Measurements from ENCODE around the gene FARS2. TPM values are rescaled to one million over a fixed set of nuclear protein-coding genes. Genes with fewer than 3 reads are reported as not detected.

Gene FARS2
- total RNA-seq, 1 experiment from 2014 or later = 15.0 TPM

DNA sequence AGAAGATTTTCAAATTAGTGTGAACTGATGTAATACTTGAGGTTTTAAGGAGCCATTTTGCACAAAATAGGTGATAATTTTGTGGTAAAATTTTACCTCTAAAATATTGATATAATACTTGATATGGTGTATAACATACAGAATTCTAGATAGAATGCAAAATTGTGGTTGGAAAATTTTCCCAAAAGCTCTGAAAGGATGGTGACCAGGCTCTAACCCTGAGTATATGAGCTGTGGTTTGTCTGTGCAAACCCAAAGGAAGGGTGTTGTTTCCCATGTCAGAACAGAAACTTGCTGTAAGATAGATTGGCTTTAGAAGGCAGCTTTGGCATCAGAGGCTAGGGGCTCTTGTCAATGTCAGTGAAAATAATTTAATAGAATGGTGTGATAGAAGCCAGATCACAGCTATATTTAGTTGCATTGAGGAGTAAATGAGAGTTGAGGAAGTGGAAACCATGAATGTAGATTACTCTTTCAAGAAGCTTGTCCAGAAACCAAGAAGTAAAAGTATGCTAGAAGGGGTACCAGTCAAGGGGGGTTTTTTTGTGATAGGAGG is 257.7 kb downstream of the FARS2 start:
- TF ChIP-seq SOX15 (CRISPR knock-in tag; IDR thresholded peaks at IDR 0.05) = no peak
- Mint-ChIP-seq H3K27me3 (ENCODE audit: low read depth) (no peaks in the 10 kb centered on the region), H3K4me3 (no peak overlapping the region), H3K27ac (no peak overlapping the region), H3K9me3 (no peaks in the 10 kb centered on the region), H3K36me3 (no peaks in the 10 kb centered on the region), H3K4me1 (no peaks in the 10 kb centered on the region)
- ChIA-PET CTCF (interaction anchor here (1.9 kb wide), 1 partner anchor 48 kb away, joined by 9 read pairs; no protein-coding TSS in a partner anchor), POLR2A (no interaction called here)
- ATAC-seq (no peak), DNase-seq (ENCODE audit: low spot score) (no peak)

DNA sequence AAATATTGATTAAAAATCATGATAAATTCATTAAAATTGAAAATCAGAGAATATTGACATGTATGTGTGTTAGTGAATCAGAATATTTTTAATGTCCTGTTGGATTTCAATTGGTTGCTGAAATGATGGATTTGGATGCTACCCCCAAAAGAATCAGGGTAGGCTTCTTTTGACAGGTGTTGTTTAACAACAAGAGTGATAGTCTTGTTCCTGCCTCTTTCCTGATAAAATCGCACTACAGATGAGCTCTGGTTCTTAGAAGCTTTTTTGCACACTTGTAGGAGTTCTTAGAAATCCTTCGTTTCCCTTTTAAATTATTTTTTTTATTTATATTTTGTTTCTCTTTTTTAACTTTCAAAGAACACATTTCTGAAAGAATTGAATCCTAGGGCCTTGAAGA is 259.5 kb downstream of the FARS2 start:
- H3K4me3 Mint-ChIP-seq = no peak overlapping the region
- POLR2A ChIA-PET = no interaction called here
- H3K9me3 Mint-ChIP-seq = no peaks in the 10 kb centered on the region
- no peaks in the 10 kb centered on the region for H3K36me3 Mint-ChIP-seq
- no peaks in the 10 kb centered on the region for H3K27me3 Mint-ChIP-seq (ENCODE audit: low read depth)
- TF ChIP-seq ZNF396 (CRISPR knock-in tag; IDR thresholded peaks at IDR 0.05; ENCODE audit: borderline replicate concordance) (no peak), IRF2 (CRISPR knock-in tag; IDR thresholded peaks at IDR 0.05; ENCODE audit: borderline replicate concordance, low read depth) (no peak), USF2 (CRISPR knock-in tag; IDR thresholded peaks at IDR 0.05) (no peak), TP53 (CRISPR knock-in tag; IDR thresholded peaks at IDR 0.05) (no peak), ELF4 (CRISPR knock-in tag; IDR thresholded peaks at IDR 0.05; ENCODE audit: low read depth) (no peak), KAT7 (CRISPR knock-in tag; IDR thresholded peaks at IDR 0.05; ENCODE audit: borderline replicate concordance) (no peak), FOXK1 (CRISPR knock-in tag; IDR thresholded peaks at IDR 0.05) (no peak), ZNF263 (CRISPR knock-in tag; IDR thresholded peaks at IDR 0.05; ENCODE audit: low read depth) (no peak), CREB1 (CRISPR knock-in tag; IDR thresholded peaks at IDR 0.05) (no peak), NR1H2 (CRISPR knock-in tag; IDR thresholded peaks at IDR 0.05) (no peak), ESRRA (CRISPR knock-in tag; IDR thresholded peaks at IDR 0.05; ENCODE audit: borderline replicate concordance) (no peak)
- TF ChIP-seq, protein P1, sequence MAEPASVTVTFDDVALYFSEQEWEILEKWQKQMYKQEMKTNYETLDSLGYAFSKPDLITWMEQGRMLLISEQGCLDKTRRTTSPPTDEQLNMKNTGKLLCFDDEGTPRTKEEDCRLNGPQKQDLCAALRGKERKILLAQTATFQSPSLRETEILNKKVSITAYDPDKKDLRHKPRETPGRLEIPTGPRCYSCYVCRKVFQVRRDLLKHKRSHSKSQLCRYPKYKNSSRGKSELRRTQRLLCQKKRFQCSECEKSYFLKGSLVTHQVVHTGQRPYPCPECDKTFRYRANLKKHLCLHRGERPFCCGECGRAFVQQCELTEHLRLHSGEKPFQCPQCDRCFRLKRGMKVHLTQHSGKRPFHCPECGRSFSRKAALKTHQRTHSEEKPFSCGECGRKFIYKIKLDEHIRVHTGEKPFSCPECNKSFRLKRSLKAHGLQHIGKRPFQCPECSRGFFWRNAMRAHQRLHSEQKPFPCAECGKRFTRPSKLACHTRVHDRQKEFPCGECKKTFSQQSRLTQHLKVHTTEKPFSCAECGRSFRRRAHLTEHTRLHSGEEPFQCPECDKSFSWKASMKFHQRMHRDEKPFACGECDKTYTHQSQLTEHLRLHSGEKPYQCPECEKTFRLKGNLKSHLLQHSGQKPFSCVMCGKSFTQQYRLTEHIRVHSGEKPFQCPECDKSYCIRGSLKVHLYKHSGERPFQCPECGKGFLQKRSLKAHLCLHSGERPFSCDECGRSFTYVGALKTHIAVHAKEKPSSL (CRISPR knock-in tag; conservative IDR thresholded peaks at IDR 0.05) = no peak
- TF ChIP-seq, protein P2, sequence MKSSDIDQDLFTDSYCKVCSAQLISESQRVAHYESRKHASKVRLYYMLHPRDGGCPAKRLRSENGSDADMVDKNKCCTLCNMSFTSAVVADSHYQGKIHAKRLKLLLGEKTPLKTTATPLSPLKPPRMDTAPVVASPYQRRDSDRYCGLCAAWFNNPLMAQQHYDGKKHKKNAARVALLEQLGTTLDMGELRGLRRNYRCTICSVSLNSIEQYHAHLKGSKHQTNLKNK (CRISPR knock-in tag; IDR thresholded peaks at IDR 0.05) = no peak
- no peaks in the 10 kb centered on the region for H3K4me1 Mint-ChIP-seq
- DNase-seq (ENCODE audit: low spot score) (no peak), ATAC-seq (no peak)
- H3K27ac Mint-ChIP-seq = no peak overlapping the region
- CTCF ChIA-PET = no interaction called here

GRCh38 chr6:5521322-5521721 is 260.0 kb downstream of the FARS2 start:
- ATAC-seq (no peak), DNase-seq (ENCODE audit: low spot score) (no peak)
- Mint-ChIP-seq H3K27me3 (ENCODE audit: low read depth) (no peaks in the 10 kb centered on the region), H3K27ac (no peak overlapping the region), H3K4me3 (no peak overlapping the region), H3K36me3 (no peaks in the 10 kb centered on the region), H3K9me3 (no peaks in the 10 kb centered on the region), H3K4me1 (no peaks in the 10 kb centered on the region)
- CTCF ChIA-PET = interaction anchor here (0.6 to 2.0 kb wide), 2 partner anchors 50 to 282 kb away, joined by 3 to 9 read pairs; no protein-coding TSS in a partner anchor
- POLR2A ChIA-PET = no interaction called here
- TF ChIP-seq NR3C1 (CRISPR knock-in tag; conservative IDR thresholded peaks at IDR 0.05; ENCODE audit: low read depth) = no peak
- no peak for TF ChIP-seq HMGA2 (CRISPR knock-in tag; IDR thresholded peaks at IDR 0.05)
- no peak for TF ChIP-seq PRDM15 (CRISPR knock-in tag; IDR thresholded peaks at IDR 0.05)
- no peak for TF ChIP-seq CREB1 (CRISPR knock-in tag; IDR thresholded peaks at IDR 0.05)
- TF ChIP-seq PREB (CRISPR knock-in tag; IDR thresholded peaks at IDR 0.05; ENCODE audit: borderline replicate concordance) = no peak
- no peak for TF ChIP-seq HMGXB4 (CRISPR knock-in tag; IDR thresholded peaks at IDR 0.05)
- no peak for TF ChIP-seq PRRX2 (CRISPR knock-in tag; IDR thresholded peaks at IDR 0.05)
- no peak for TF ChIP-seq NFE2L1 (CRISPR knock-in tag; IDR thresholded peaks at IDR 0.05)
- no peak for TF ChIP-seq NR2C2 (CRISPR knock-in tag; IDR thresholded peaks at IDR 0.05)
- no peak for TF ChIP-seq FOXP1 (CRISPR knock-in tag; IDR thresholded peaks at IDR 0.05; ENCODE audit: borderline replicate concordance)

Measured in WTC11 (cell line).